Stimulated activated CD8-positive, alpha-beta memory T cell treated with anti-CD3 and anti-CD28 coated beads, Interleukin-4, amount 100 ng/mL, for 48 hours (primary cell): ENCODE results near the gene KCNAB1.

ENCODE experiments used
- DNase-seq: peaks from one replicate; pipeline ENCODE4 v3.0.0-alpha.2; 2020

The KCNAB1 gene

DNA sequence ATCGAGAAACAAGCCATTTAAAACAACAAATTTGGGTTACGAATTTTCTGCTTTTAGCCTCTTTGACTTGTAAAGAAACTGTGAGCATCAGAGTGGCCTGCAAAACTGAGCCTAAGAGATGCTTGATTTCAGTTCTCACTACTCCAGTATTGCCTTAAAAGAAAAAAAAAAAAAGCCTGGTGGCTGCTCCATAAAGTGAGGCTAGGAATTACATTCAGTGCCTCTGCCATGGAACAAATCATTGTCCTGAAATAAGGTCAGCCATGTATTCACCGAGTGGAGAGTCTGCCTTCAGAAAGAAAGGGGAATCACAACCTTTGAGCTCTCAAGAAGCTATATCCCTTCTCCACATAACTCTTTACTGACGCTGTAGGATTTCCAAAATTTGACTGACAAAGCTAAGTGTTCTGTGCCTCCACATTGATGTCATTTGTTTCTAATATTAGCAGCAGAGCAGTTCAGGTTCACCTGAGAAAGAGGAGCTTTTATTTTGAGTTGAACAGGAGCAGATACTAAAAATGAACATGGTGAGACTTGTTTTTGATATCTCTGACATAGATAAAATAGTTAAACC lies 297.3 kb downstream of the KCNAB1 start:
- no peak for DNase-seq

DNA sequence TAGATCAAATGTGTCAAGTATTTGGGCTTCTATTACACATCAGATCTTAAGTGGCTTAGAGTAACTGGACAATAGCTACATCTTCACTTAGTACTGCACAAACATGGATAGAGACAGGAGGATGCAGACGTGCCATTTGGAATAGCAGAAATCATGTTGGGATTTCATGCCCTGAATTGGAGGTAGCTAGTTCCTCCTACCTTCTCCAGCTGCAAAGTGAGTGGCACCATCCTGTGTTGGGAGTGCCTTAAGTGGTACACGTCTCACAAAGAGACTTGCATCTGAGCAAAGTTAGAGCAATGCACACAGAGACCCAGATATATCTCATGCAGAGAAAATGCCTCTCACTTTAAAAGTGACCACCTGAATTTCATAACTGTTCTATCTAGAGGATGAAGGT lies 298.1 kb downstream of the KCNAB1 start:
- DNase-seq, result no peak

- no peak for DNase-seq
Measured at GRCh38 chr3:156421534-156421933, 301.2 kb downstream of the KCNAB1 start.

DNA sequence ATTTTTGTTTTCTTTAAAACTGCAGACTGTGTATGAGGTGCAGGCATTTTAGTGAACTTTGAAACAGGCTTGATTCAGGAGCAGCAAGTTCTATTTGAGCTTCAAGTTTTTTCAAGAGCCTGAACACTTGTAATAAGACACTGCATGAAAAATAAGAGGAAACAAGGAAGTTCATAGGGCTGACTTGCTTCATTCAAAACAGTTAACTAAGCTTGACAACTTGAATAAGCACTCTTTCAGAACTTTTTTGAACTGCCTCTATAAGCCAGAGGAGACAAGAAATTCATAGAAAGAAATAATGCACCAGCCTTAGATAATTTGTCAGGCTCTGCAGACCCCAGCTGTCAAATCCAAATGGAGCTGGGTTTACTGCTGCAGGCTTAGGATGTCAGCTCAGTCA lies 304.4 kb downstream of the KCNAB1 start:
- no peak for DNase-seq

DNA sequence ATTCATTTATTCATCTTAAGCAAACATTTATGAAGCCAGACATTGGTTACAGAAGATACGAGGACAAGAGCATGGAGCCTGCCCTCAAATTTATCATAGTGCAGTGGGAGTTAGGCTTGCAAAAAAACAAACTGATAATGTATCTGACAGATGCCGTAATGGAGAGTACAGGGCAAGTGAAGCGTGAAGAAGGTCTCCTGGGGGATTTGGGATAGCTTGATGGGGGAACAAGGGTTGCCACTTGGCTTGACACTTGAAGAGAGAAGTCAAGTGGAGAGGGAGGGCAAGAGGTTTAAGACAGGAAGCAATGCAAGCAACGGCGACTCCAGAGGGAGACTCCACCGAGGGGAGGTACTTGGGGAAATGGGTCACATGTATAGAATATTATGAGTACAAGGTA lies 305.3 kb downstream of the KCNAB1 start:
- DNase-seq, result no peak

GRCh38 chr3:156429125-156429524 lies 308.7 kb downstream of the KCNAB1 start:
- DNase-seq, result no peak

GRCh38 chr3:156431334-156432124 lies 311.2 kb downstream of the KCNAB1 start:
- no peak for DNase-seq

GRCh38 chr3:156432563-156432962 lies 312.2 kb downstream of the KCNAB1 start:
- no peak for DNase-seq

GRCh38 chr3:156433138-156433537 lies 312.8 kb downstream of the KCNAB1 start:
- DNase-seq, result no peak

- no peak for DNase-seq
Measured at GRCh38 chr3:156433910-156434309, 313.5 kb downstream of the KCNAB1 start.

DNA sequence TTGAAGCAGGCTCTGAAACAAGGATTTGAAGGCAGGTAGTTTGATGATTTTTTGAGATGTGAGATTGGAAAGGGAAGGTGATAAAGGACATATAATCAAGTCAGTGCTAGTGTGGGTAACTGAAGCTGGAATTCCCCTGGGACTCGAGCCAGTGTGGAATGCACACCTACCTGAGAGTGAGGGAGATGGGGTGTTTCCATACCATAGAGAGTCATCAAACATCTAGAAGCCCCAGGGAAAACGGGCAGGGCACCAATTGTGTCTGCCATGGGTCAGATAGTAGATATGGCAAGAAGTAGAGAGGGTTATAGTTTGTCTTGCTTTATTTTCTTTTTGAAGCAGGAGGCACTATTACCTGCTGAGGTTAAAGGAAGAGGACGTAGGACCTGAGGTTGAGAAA lies 314.5 kb downstream of the KCNAB1 start:
- no peak for DNase-seq

- DNase-seq, result no peak
Measured at GRCh38 chr3:156443079-156443478, 322.7 kb downstream of the KCNAB1 start.

DNA sequence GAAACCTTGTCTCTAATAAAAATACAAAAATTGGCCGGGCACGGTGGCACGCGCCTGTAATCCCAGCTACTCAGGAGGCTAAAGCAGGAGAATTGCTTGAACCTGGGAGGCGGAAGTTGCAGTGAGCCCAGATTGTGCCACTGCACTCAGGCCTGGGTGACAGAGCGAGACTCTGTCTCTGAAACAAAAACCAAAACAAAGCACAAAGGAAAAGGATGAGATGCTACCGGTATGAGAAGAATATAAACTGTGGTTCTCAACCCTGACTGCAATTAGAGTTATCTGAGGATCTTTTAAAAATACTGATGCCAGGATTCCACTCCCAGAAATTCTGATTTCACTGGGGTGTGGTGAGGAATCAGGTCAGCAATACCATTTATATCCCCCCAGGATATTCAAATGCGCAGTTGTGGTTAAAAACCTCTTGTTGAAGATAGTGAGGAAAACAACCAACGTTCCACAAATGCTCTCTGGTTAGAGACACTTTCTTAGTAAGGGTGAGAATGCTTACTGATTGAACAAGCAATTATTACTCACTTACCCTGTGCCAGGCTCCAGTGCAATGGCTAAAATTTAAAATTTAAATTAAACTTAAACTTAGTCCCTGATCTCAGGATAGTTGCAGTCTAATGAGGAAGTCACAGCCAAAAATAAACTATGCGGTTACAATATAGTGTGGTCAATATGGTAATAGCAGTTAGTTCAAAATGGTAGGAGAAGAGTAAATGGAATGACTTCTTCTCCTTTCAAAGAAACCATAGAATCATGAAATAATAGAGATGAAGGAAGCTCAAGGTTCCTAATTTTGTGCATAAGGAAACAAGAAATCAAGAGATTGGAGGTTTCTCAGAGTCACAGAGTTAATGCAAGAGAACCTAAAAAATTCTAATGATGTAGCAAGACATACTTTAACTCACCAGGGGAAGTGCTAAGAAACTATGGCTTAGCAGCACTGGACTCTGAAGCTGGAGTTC lies 325.0 kb downstream of the KCNAB1 start:
- DNase-seq, result no peak

GRCh38 chr3:156448300-156448699 lies 327.9 kb downstream of the KCNAB1 start:
- peak; percentile 32 for DNase-seq

DNA sequence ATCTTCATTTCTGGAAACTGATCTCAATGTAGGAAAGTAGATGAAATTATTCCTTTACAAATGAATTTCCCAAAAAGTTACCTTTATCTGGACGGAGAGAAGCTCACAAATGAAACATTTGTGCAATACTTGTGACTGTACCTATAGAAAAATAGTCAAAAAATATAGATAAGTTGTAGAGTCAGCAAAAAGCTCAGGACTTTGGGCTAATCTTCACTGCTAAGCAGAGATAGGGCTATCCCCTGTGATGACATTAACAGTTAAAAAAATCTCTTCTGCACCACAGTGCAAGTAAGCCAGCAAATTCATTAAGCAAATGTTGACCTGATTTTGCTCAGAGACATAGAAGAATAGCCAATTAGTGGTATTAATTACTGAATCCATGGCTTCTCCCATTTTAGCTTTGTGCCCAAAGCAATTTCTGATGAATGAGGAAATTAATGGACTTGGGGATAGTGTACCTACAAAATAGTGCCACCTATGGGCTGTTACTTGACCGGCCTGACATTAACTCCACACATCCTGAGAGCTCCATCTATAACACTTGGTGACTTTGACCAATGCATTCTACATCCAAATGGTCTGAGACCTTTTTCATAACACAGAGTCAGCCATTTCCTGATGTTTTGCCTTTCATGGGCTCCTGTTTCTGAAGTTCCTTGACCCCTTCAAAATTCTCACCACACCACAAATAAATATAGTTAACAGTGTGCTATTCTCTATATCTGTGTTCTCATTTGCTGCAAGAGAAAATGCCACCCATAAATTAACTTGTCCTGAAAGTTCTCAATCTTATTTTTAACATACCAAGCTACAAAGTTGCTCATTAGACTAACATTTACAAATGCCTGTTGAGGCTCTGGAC lies 329.6 kb downstream of the KCNAB1 start:
- DNase-seq, result no peak

GRCh38 chr3:156455839-156456238 lies 335.5 kb downstream of the KCNAB1 start:
- DNase-seq, result no peak

GRCh38 chr3:156456771-156457224 lies 336.4 kb downstream of the KCNAB1 start:
- DNase-seq, result no peak

DNA sequence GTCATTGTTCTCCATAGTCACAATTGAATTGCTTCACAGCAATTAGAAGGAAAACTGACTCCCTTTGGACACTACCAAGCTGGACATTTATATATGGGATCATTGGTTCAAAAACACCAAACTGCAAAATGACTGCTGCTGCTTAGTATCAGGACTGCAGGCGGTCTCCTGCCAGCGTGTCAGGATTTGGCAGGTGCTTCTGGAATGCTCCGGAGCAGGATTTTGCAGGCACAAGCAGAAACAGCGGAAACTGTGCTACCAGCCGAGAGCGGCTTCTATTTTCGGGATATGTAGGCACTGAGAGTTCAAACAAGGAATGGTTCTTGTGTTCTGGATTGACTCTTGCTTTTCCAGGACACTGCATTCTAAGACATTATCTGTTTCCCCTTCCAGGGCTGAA lies 339.1 kb downstream of the KCNAB1 start:
- no peak for DNase-seq

DNA sequence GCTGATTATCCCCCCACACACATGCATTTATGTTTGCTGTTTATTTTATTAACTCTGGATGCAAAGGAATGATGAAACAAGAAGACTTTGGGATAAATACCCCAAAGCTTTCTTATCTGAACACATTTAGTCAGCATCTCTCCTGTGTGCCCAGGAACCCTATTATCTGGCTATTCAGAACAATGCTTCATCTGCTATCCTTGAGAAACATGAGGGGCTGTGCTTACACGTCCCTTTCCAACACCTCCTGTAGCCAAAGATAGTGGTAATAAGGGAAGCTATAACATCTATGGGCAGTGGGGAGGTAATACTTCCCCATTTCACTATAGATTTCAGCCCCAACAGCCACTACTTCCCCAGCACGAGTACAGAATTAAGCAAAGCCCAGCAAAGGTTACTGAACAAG lies 339.8 kb downstream of the KCNAB1 start:
- DNase-seq, result no peak

DNA sequence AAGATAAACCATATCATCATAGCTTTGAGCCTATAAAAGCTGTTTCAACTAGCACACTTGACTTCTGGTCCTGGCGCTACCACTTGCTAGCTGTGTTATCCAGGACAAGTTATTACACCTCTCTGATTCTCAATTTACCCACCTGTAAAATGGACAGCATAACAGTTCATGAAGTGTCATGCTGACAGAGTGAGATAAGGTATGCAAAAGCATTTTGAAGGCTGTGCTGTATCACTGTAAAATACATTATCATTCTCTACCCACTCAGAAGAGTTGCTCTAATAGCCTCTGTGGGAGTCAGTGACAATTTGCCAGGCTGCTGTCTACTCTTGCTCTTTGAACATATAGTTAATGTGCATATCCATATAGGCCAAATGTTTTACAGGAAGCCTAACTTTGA lies 341.5 kb downstream of the KCNAB1 start:
- DNase-seq, result no peak

DNA sequence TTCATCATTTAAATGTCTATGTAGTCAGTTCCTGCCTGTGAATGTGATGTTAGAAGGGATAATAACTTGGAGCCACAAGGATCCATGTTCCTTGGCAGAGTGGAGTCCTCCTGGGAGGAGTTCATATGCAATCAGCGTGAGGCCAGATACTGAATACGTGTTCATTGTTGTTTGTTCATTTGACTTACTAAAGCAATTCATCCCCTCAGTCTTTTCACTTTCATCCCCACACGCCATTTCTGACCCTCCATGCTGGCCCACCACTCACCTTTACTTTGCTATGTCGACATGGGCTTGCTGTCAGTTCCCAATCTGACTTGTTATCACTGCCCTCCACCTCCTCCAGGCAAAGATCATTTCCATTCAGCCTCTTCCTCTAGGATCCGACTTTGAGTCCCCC lies 342.7 kb downstream of the KCNAB1 start:
- no peak for DNase-seq

DNA sequence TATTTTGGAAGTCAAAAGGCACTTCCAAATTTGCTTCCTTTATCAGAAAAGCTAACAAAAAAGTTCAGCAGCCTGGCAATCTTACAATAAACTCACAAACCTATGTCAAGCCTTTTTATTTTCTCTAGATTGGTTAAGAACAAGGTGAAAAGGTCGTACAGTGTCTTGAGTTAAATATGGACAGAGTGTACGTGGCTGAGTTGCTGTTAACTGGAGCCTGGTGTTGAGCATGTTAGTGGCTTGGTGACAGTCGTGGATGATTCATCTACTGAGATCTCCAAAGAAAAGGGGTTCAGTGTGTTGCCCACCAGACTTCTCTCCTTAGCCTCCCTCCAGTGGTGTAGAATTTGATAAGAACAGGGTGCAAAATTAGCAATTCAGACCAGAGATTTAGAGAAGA lies 344.8 kb downstream of the KCNAB1 start:
- DNase-seq, result no peak

DNA sequence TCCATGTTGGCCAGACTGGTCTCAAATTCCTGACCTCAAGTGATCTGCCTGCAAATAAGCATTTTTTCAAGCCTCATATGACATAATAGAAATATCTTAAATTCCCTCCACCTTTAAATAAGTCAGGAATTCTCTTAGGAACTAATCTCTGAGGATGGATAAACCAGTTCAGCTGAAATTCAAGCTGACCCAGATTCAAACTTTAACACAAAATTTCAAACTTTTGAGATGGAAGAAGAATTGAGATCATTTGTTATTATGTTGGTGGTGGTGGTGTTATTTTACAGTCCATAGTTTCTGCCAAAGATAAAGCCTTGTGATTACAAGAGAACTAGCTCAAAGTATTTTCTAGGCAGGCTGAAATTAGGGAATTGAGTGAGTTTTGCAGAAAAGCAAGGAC lies 349.1 kb downstream of the KCNAB1 start:
- no peak for DNase-seq
